ENCODE measurements around the gene CHST1.

Gene CHST1

GRCh38 chr11:45665206-45665932, at the start of gene CHST1:
Gene CHST1, minus strand, starts transcription at chr11:45665622. Its CDS starts 14,699 bp downstream, at chr11:45650923.
- no peak for DNase-seq

GRCh38 chr11:45713573-45713972, 48.2 kb upstream of the CHST1 start:
- DNase-seq: no peak

- no peak for DNase-seq
These were observed 45.1 kb upstream of the CHST1 start for GRCh38 chr11:45710561-45710960.

- no peak for DNase-seq
These were observed 43.7 kb upstream of the CHST1 start for GRCh38 chr11:45708887-45709663.

GRCh38 chr11:45704635-45705034, 39.2 kb upstream of the CHST1 start:
- peak; percentile 93 for DNase-seq

- DNase-seq: no peak
These were observed 38.7 kb upstream of the CHST1 start for GRCh38 chr11:45704133-45704532.

GRCh38 chr11:45702511-45702910, 37.1 kb upstream of the CHST1 start:
- no peak for DNase-seq

GRCh38 chr11:45698777-45699497, 33.5 kb upstream of the CHST1 start:
- peak; percentile 93 for DNase-seq

- no peak for DNase-seq
These were observed 27.5 kb upstream of the CHST1 start for GRCh38 chr11:45692808-45693453.

- no peak for DNase-seq
These were observed 23.1 kb upstream of the CHST1 start for GRCh38 chr11:45688472-45689033.

GRCh38 chr11:45687836-45688235, 22.4 kb upstream of the CHST1 start:
- no peak for DNase-seq

- DNase-seq: no peak
These were observed 20.6 kb upstream of the CHST1 start for GRCh38 chr11:45685964-45686537.

GRCh38 chr11:45684440-45684839, 19.0 kb upstream of the CHST1 start:
- DNase-seq: no peak

GRCh38 chr11:45683271-45684058, 18.0 kb upstream of the CHST1 start:
- no peak for DNase-seq

- DNase-seq: peak; percentile 75
These were observed 14.4 kb upstream of the CHST1 start for GRCh38 chr11:45679806-45680205.

- peak; percentile 43 for DNase-seq
These were observed 13.6 kb upstream of the CHST1 start for GRCh38 chr11:45678976-45679375.

GRCh38 chr11:45677770-45678512, 12.5 kb upstream of the CHST1 start:
- DNase-seq: no peak

GRCh38 chr11:45676522-45677095, 11.2 kb upstream of the CHST1 start:
- DNase-seq: no peak

- no peak for DNase-seq
These were observed 10.2 kb upstream of the CHST1 start for GRCh38 chr11:45675646-45676045.

GRCh38 chr11:45674481-45675190, 9.2 kb upstream of the CHST1 start:
- DNase-seq: no peak
